Measurements from ENCODE around the gene ATP5F1D. TPM values are rescaled to one million over a fixed set of nuclear protein-coding genes. Genes with fewer than 3 reads are reported as not detected.

ATP5F1D gene
- total RNA-seq, 2 donors from 2014 or later = 104 to 115 TPM

DNA sequence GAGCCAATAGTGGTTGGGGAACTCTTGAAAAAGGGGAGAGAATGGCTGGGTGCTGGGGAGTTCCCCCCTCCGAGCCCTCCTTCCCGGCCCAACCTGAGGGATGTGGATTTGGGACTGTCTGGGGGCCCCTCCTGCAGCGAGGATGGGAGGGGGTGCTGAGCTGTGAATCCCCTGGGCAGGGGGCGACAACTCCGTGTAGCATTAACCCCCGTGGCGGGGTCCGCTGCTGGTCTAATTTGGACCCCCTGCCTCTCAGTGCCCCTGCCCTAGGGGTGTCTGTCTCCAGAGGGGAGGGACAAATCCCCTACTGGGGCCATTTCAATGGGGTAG is 16.6 kb downstream of the ATP5F1D start:
- Mint-ChIP-seq H3K36me3 (ENCODE audit: low read depth) (peaks cover 2% of the 10 kb centered on the region), H3K4me1 (peaks cover 37% of the 10 kb centered on the region), H3K27ac (peak overlapping the region; percentile 96), H3K4me3 (peak overlapping the region; percentile 94), H3K27me3 (no peaks in the 10 kb centered on the region)
- ATAC-seq (no peak), DNase-seq (no peak)
- H3K9me3 ChIP-seq (ENCODE audit: control insufficient read depth, low read length, poor library complexity, severe bottlenecking) = no peaks in the 10 kb centered on the region

DNA sequence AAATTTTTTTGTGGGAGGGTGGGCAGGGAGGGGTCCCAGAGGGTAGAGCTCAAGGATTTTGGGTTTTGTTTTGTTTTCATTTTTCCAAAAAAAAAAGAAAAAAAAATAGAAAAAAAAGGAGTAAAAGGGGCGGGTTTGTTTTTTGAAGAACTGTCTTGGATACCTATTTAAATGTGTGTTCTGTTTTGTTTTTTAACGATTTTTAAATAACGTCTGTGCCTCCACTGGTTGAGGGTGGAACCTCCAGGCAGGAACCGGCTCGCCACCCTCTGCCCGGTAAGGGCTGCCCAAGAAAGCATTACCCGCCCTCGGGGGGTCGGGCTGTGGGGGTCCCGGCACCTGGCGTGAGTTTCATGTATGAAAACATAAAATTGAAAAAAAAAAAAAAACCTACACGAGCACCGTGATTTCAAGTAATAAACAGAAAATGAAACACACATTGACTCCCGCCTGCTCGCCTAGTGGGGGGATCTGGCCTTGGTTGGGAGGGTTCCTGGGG is 17.2 kb downstream of the ATP5F1D start:
- no peak for DNase-seq
- Mint-ChIP-seq H3K4me1 (peaks cover 37% of the 10 kb centered on the region), H3K4me3 (peak overlapping the region; percentile 94), H3K27me3 (no peaks in the 10 kb centered on the region), H3K27ac (peak overlapping the region; percentile 96), H3K36me3 (ENCODE audit: low read depth) (peaks cover 2% of the 10 kb centered on the region)
- ATAC-seq = no peak
- H3K9me3 ChIP-seq (ENCODE audit: control insufficient read depth, low read length, poor library complexity, severe bottlenecking) = no peaks in the 10 kb centered on the region

DNA sequence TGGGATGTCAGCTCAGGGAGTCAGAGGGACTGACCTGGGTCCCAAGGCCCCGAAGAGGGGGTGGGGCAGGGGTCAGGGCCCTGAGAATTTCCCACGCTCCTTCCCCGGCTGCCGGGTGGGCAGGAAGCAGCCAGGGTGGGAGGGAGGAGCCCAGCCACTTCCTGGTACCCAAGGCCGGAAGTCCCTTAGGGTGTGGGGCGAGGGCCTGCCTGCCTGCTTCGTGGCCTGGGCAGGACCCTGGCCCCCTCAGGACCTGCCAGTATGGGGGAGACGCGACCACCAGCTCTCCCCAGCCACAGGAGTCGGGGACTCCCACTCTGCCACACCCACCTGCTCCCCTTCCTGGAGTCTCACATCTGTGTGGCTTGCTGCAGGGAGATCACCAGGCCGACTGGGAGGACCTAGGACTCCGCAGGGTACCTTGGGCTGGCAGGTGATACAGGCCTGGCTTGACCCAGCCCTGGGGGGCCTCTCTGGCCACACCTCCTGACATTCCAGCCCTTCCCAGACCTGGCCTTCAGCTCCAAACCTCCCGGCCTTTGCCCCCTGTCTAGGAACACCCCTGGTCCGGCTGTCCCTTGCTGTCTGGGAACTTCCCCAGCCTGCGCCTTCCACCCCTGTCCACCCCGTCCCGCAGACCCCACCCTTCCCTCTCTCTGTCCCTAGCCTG is 17.8 kb downstream of the ATP5F1D start:
- peak; percentile 42 to 58 (median 56) for DNase-seq
- Mint-ChIP-seq H3K4me1 (peaks cover 37% of the 10 kb centered on the region), H3K27me3 (no peaks in the 10 kb centered on the region), H3K27ac (peak overlapping the region; percentile 96), H3K36me3 (ENCODE audit: low read depth) (peaks cover 2% of the 10 kb centered on the region), H3K4me3 (peak overlapping the region; percentile 94)
- H3K9me3 ChIP-seq (ENCODE audit: control insufficient read depth, low read length, poor library complexity, severe bottlenecking) = no peaks in the 10 kb centered on the region
- peak; percentile 35 for ATAC-seq

DNA sequence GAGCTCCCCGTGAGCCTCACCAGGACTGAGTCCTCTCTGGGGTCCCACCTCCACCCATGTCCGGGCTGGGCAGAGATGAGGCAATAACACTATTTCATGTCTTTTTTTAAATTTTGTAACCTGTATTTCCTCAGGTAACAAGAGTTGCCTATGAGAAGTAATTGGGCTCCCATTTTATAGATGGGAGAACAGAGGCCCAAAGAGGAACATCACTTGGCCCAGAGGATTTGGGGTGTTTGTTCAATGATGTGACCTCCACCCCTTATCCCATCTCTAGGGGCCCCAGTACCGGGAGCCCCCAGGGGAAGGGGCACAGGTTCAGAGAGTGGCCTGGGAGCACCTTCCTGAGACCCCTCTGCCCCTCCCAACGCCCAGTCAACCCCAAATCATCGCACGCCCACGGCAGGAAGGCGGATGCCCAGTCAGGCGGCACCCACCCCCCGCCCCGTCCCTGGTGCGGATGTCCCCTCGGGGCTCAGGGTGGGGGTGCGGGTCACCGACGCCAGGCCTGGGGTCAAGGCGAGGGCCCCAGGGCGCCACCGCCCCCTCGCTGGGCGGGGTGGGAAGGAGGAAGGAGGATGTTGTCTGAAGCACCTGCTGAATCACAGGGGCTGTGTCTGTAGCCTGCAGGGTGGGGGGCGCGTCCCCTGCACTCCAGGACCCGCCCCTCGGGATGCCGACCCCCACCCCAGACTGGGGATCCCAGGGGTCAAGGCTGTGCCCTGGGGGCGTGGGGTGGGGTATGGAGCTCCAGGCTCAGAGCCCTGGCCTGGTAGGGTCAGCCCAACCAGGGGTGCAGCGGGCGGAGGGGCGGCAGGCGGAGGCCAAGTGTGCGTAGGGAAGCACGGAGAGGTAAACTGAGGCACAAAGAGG is 18.6 kb downstream of the ATP5F1D start:
- Mint-ChIP-seq H3K27me3 (no peaks in the 10 kb centered on the region), H3K4me3 (peak overlapping the region; percentile 94), H3K36me3 (ENCODE audit: low read depth) (peaks cover 2% of the 10 kb centered on the region), H3K27ac (peak overlapping the region; percentile 96), H3K4me1 (peaks cover 42% of the 10 kb centered on the region)
- no peaks in the 10 kb centered on the region for H3K9me3 ChIP-seq (ENCODE audit: control insufficient read depth, low read length, poor library complexity, severe bottlenecking)
- DNase-seq (peak in 2 of 3 donors; percentile 42 to 50), ATAC-seq (peak; percentile 6)

DNA sequence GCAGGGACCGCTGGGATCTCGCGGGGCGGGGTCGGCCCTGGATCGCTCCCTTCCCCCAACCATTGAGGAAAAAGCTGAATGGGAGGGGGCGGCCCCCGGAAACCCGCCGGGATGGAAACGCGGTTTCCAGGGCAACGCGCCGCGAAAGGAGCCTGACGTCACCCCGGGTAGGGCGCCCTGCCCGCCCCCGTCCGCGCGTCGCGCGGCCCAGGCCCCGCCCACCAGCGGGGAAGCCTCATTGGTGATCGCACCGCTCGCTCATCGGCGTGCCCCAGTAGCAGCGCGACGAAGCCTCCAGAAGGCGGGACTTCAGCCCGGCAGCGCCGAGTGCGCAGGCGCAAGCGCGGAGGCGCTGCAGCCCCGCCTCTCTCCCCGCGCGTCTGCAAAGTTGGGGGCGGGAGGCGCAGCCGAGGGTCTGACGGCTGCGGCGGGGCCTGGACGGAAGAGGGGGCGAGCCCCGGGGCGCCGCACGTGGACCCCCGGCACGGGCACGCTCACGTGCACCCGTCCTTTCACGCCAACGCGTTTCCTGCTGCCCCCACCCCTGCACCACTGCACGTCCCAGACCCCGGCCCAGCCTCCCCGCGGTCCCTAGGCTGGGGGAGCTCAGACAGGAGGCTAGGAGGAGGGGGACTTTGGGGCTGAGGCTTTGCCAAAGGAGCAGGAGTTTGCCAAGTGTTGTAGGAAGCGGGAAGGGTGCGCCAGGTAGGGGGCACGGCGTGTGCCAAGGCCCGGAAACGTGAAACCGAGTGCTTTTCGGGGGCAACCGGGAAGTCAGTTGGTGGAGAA is 19.4 kb downstream of the ATP5F1D start:
- peaks cover 47% of the 10 kb centered on the region for H3K4me1 Mint-ChIP-seq

DNA sequence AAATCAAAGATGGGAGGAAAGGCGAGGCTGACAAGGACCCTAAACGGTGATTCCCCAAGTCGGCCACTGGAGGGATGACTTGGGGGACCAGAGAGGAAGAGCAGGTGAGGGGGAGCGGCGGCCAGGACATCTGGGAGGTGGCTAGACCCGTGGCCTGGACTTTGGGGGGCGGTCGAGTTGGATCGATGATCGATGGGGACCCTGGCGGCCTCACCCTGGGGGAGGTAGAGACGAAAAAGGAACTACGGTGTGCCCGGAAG is 19.9 kb downstream of the ATP5F1D start:
- H3K4me3 Mint-ChIP-seq = peak overlapping the region; percentile 94
- peak overlapping the region; percentile 96 for H3K27ac Mint-ChIP-seq
- H3K9me3 ChIP-seq (ENCODE audit: control insufficient read depth, low read length, poor library complexity, severe bottlenecking) = no peaks in the 10 kb centered on the region
- DNase-seq = no peak
- no peak for ATAC-seq
- H3K36me3 Mint-ChIP-seq (ENCODE audit: low read depth) = peaks cover 2% of the 10 kb centered on the region
- no peaks in the 10 kb centered on the region for H3K27me3 Mint-ChIP-seq
- peaks cover 47% of the 10 kb centered on the region for H3K4me1 Mint-ChIP-seq

More for the DNA sequence above, 19.4 kb downstream of the ATP5F1D start:
- H3K36me3 Mint-ChIP-seq (ENCODE audit: low read depth) = peaks cover 2% of the 10 kb centered on the region
- no peaks in the 10 kb centered on the region for H3K9me3 ChIP-seq (ENCODE audit: control insufficient read depth, low read length, poor library complexity, severe bottlenecking)
- DNase-seq = peak; percentile 96 to 98 (median 98)
- ATAC-seq = peak; percentile 85
- no peaks in the 10 kb centered on the region for H3K27me3 Mint-ChIP-seq
- peak overlapping the region; percentile 94 for H3K4me3 Mint-ChIP-seq
- peak overlapping the region; percentile 96 for H3K27ac Mint-ChIP-seq

DNA sequence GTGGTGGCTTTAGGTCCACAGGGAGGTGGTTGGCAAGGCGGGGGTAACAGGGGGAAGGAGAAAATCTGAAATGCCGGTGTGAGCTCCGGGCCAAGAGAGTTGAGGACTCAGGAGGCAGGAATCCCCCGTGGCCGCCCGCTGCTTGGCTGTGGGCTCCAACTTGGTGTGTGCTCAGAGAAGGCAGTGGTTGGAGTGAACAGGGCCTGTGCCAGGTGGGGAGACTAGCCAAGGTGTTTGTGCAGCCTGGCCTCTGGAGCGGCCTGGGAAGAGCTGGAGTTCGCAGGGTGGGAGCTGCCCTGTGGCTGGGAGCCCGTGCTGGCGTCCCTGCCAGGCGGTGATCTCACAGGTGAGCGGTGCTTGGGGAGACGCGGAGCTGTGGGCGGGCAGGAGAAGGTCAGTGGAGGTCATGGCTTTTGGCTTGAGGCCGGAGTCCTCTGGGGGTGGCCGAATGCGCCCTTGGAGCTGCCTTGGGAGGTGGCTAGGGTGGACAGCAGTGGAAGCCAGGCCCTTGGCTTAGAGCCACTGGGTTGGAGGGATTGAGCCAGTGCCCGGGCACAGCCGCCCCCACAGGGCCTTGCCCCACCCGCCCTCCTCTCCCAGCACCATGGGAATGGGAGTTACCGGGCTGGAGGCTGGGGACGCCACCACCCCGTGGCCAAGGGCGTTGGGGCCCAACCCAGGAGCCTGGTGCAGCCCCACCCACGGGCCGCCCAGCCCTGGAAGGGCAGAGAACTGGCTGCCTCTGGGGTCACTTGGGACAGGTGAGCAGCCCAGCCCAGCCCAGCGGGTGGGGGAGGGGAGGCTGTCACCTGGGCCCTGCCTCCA is 20.5 kb downstream of the ATP5F1D start:
- ATAC-seq (peak; percentile 12), DNase-seq (peak in 2 of 3 donors; percentile 46 to 61)
- Mint-ChIP-seq H3K27me3 (no peaks in the 10 kb centered on the region), H3K4me1 (peaks cover 47% of the 10 kb centered on the region), H3K27ac (peak overlapping the region; percentile 96), H3K36me3 (ENCODE audit: low read depth) (peaks cover 2% of the 10 kb centered on the region), H3K4me3 (peak overlapping the region; percentile 94)
- no peaks in the 10 kb centered on the region for H3K9me3 ChIP-seq (ENCODE audit: control insufficient read depth, low read length, poor library complexity, severe bottlenecking)

DNA sequence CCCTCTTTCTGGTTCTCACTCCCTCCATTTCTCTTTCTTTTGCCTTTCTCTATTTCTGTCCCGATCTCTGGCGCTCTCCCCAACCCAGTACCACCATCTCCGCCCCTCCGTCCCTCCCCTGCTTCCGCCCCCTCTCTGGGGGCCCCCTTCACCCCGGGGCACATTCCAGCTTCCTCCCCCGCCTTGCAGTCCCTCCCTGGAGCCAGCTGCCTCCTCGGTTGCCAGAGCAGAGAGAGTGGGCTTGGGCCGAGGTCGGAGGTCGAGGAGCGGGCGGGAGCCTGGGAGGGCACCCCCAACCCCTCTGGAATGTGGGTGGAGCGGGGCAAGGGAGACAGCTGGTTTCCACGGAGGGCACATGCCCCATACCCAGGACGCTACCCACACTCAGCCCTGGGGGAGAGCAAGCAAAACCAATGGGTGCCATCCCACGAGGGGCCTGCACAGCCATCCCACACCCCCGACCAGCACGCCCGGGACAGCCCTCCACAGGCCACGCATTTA is 21.1 kb downstream of the ATP5F1D start:
- DNase-seq (no peak), ATAC-seq (no peak)
- Mint-ChIP-seq H3K36me3 (ENCODE audit: low read depth) (no peaks in the 10 kb centered on the region), H3K4me1 (peaks cover 47% of the 10 kb centered on the region), H3K27me3 (no peaks in the 10 kb centered on the region), H3K27ac (peak overlapping the region; percentile 96), H3K4me3 (peak overlapping the region; percentile 67)
- no peaks in the 10 kb centered on the region for H3K9me3 ChIP-seq (ENCODE audit: control insufficient read depth, low read length, poor library complexity, severe bottlenecking)

DNA sequence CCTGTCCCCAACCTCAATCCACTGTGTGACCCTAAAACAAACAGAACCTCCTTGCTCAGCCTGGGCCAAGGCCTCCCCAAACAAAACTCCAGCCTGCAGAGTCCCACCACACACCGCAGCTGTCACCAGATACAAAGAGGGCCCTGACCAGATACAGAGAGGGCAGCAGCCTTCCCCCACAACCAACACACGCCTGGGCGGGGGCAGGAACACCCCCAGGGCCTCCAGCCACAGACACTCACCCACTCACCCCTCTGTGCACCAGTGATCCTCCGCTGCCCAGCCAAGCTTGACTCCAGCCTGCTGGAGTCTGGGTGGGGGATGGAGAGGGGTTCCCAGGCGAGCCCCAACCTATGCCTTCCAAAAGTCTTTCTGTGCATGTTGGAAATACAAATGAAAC is 21.6 kb downstream of the ATP5F1D start:
- no peaks in the 10 kb centered on the region for H3K9me3 ChIP-seq (ENCODE audit: control insufficient read depth, low read length, poor library complexity, severe bottlenecking)
- Mint-ChIP-seq H3K4me1 (peaks cover 43% of the 10 kb centered on the region), H3K36me3 (ENCODE audit: low read depth) (no peaks in the 10 kb centered on the region), H3K27ac (peak overlapping the region; percentile 96), H3K27me3 (no peaks in the 10 kb centered on the region), H3K4me3 (peak overlapping the region; percentile 67)
- DNase-seq (no peak), ATAC-seq (no peak)

DNA sequence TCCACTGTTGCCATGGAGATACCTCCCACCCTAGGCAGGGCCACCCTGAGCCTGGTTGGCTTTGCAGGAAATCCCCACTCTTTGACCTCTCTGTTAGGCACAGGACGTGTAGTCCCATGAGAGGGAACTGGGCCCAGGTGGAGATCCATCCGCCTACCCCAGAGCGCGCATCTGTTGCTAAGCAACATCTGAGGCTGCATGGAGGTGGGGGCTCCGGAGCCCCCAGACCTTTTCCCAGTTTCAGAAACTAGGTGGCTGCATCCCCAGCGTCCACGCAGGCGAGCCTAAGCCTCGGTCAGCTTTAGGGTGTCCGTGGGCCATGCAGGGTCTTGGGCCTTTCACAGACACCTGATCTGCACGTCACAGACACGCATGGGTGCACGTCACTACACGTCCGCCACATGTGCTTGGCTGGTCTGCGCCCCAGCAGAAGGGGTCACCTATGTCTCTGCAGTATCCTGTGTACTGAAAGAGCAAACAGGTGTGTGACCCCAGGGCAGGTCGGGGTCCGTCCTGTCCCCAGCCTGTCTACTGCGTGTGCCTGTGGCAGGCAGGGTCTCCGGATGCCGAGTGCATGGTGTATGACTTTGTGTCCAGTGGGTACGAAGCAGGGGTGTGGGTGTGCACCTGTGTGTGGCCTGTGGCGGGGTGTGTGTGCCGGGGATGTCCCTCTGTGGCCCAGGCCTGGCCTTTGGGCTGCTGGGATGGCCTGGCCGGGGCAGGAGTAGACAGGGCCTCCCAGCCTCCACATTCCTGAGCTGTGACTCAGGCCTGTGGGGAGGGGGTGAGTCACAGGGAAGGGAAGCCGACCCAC is 23.5 kb downstream of the ATP5F1D start:
- DNase-seq (no peak), ATAC-seq (no peak)
- Mint-ChIP-seq H3K4me1 (peaks cover 38% of the 10 kb centered on the region), H3K27me3 (no peaks in the 10 kb centered on the region), H3K4me3 (peak overlapping the region; percentile 13), H3K36me3 (ENCODE audit: low read depth) (no peaks in the 10 kb centered on the region), H3K27ac (peak overlapping the region; percentile 39)
- H3K9me3 ChIP-seq (ENCODE audit: control insufficient read depth, low read length, poor library complexity, severe bottlenecking) = no peaks in the 10 kb centered on the region

DNA sequence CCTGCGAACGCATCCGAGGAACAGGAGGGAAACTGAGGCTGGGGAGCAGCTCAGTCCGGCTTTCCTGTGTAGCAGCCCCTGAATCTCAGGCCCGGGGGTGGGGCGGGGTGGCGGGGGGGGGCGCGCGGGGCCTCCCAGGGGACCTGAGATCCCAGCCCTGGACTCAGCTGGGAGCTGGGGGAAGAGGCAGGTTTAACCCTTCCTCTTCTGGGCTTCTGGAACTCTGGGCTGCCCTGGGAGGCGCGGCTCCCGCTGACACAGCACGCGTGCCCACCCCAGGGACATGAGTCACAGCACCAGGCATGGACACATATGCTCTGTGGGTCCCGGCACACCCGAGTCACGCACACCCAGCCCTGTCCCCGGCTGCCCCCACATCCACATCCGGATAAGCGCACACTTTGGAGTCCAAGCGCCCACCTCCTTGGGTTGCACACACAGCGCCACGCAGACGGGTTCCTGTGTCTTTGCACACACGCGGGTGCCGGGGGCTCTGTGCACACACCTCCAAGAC is 24.1 kb downstream of the ATP5F1D start:
- peak overlapping the region; percentile 13 for H3K4me3 Mint-ChIP-seq
- H3K36me3 Mint-ChIP-seq (ENCODE audit: low read depth) = no peaks in the 10 kb centered on the region
- H3K27me3 Mint-ChIP-seq = no peaks in the 10 kb centered on the region
- DNase-seq (peak in 1 of 3 donors; percentile 33), ATAC-seq (no peak)
- no peaks in the 10 kb centered on the region for H3K9me3 ChIP-seq (ENCODE audit: control insufficient read depth, low read length, poor library complexity, severe bottlenecking)
- H3K27ac Mint-ChIP-seq = peak overlapping the region; percentile 39
- H3K4me1 Mint-ChIP-seq = peaks cover 43% of the 10 kb centered on the region
